Progenitor cell of endocrine pancreas (in vitro differentiated cells): Measurements from ENCODE around the gene INSIG1. TPM values are rescaled to one million over a fixed set of nuclear protein-coding genes. Genes with fewer than 3 reads are reported as not detected.

Experiments
- DNase-seq: peaks from one replicate; pipeline ENCODE4 v3.0.0; 2021; ENCODE audit warnings: low spot score; ENCODE audit not compliant: unreplicated experiment
- H3K27ac Mint-ChIP-seq: 2 replicates; pipeline ENCODE4 v1.8.0; 2021; ENCODE audit warnings: mild to moderate bottlenecking, moderate library complexity, mixed read lengths
- H3K27me3 Mint-ChIP-seq: 2 replicates; pipeline ENCODE4 v1.8.0; 2021; ENCODE audit warnings: mixed read lengths
- H3K36me3 Mint-ChIP-seq: 2 replicates; pipeline ENCODE4 v1.8.0; 2022; ENCODE audit warnings: mixed read lengths; ENCODE audit not compliant: insufficient read depth
- H3K4me1 Mint-ChIP-seq: 2 replicates; pipeline ENCODE4 v1.8.0; 2021; ENCODE audit warnings: low read depth, mixed read lengths
- H3K4me3 Mint-ChIP-seq: 2 replicates; pipeline ENCODE4 v1.8.0; 2021; ENCODE audit warnings: low read depth, mild to moderate bottlenecking, moderate library complexity, mixed read lengths
- H3K9me3 Mint-ChIP-seq: 2 replicates; pipeline ENCODE4 v1.8.0; 2021; ENCODE audit warnings: low read depth, mixed read lengths
- CTCF ChIP-seq: fragments of 200-600 bp; sonication (generic); IDR thresholded peaks from one replicate; pipeline ENCODE4 v1.5.0; 2021; ENCODE audit warnings: antibody characterized with exemption, mild to moderate bottlenecking; ENCODE audit not compliant: unreplicated experiment
- total RNA-seq: library from RNA; stranded (reverse); gene quantifications from 2 replicates; pipeline ENCODE4 v1.2.1, GENCODE V29; 2021

The INSIG1 gene
- total RNA-seq, 1 donor from 2014 or later = 31.8 TPM

- Mint-ChIP-seq H3K4me1 (no peaks in the 10 kb centered on the region), H3K27me3 (peaks cover 24% of the 10 kb centered on the region), H3K36me3 (no peaks in the 10 kb centered on the region), H3K4me3 (no peak overlapping the region), H3K27ac (no peak overlapping the region), H3K9me3 (peaks cover 3% of the 10 kb centered on the region)
- TF ChIP-seq CTCF = no peak
- no peak for DNase-seq
Measured at GRCh38 chr7:155266440-155266839, 31.2 kb upstream of the INSIG1 start.

GRCh38 chr7:155267023-155267422 is 30.7 kb upstream of the INSIG1 start:
- no peaks in the 10 kb centered on the region for H3K36me3 Mint-ChIP-seq
- DNase-seq = no peak
- TF ChIP-seq CTCF = no peak
- no peak overlapping the region for H3K4me3 Mint-ChIP-seq
- H3K27ac Mint-ChIP-seq = no peak overlapping the region
- peaks cover 3% of the 10 kb centered on the region for H3K9me3 Mint-ChIP-seq
- H3K27me3 Mint-ChIP-seq = peaks cover 20% of the 10 kb centered on the region
- no peaks in the 10 kb centered on the region for H3K4me1 Mint-ChIP-seq

- Mint-ChIP-seq H3K9me3 (peaks cover 3% of the 10 kb centered on the region), H3K4me3 (no peak overlapping the region), H3K36me3 (no peaks in the 10 kb centered on the region)
Measured at GRCh38 chr7:155267436-155267835, 30.2 kb upstream of the INSIG1 start.

GRCh38 chr7:155268211-155268610 is 29.5 kb upstream of the INSIG1 start:
- H3K27me3 Mint-ChIP-seq = peaks cover 15% of the 10 kb centered on the region
- DNase-seq = no peak
- H3K36me3 Mint-ChIP-seq = no peaks in the 10 kb centered on the region
- no peak overlapping the region for H3K4me3 Mint-ChIP-seq
- H3K27ac Mint-ChIP-seq = no peak overlapping the region
- peaks cover 3% of the 10 kb centered on the region for H3K9me3 Mint-ChIP-seq
- H3K4me1 Mint-ChIP-seq = no peaks in the 10 kb centered on the region
- TF ChIP-seq CTCF = no peak

More at GRCh38 chr7:155267436-155267835, 30.2 kb upstream of the INSIG1 start:
- Mint-ChIP-seq H3K27ac (no peak overlapping the region), H3K27me3 (peaks cover 16% of the 10 kb centered on the region), H3K4me1 (no peaks in the 10 kb centered on the region)
- TF ChIP-seq CTCF = no peak
- no peak for DNase-seq

GRCh38 chr7:155268921-155269650 is 28.6 kb upstream of the INSIG1 start:
- peaks cover 15% of the 10 kb centered on the region for H3K27me3 Mint-ChIP-seq
- H3K4me3 Mint-ChIP-seq = no peak overlapping the region
- H3K36me3 Mint-ChIP-seq = no peaks in the 10 kb centered on the region
- no peak for TF ChIP-seq CTCF
- H3K4me1 Mint-ChIP-seq = no peaks in the 10 kb centered on the region
- H3K9me3 Mint-ChIP-seq = peaks cover 3% of the 10 kb centered on the region
- DNase-seq = no peak
- H3K27ac Mint-ChIP-seq = no peak overlapping the region
